Fibroblast of lung (primary cell): ENCODE results near the gene TGFBR3.

Source experiments
- EZH2 ChIP-seq: IDR thresholded peaks from 2 replicates; pipeline ENCODE4 v1.5.1; 2012; ENCODE audit warnings: low read length, control low read depth, mild to moderate bottlenecking; ENCODE audit errors: missing control alignments
- TF ChIP-seq, protein P1 (sequence below), 2 donors: IDR thresholded peaks in 1 of 2; conservative IDR thresholded peaks in 1 of 2; 1 replicate in 1 of 2; 2 replicates in 1 of 2; pipeline ENCODE4 v1.5.1; 2011 to 2012; ENCODE audit warnings: low read length in 2 of 2, control low read depth in 1 of 2, inconsistent platforms in 1 of 2, low read depth in 1 of 2, mild to moderate bottlenecking in 1 of 2

DNA sequence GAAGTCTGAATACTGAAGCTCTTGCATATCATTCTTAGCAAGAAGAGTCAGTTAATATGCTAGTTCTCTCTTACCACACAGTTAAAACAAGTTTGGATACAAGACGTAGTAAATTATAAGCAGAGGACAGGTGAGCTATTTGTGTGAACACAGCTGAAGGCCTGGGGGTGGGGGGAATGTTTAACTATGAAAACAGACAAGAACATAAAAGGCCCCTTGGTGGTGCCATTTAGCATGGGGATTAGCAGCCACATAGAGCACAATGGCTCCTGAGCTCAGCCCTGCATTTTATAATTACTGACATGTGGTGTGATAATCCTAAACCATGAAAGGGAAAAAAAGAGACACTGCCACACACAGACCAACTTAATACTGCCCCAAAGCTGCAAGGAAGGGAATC, 94.8 kb downstream of the TGFBR3 start:
- TF ChIP-seq, protein P1, sequence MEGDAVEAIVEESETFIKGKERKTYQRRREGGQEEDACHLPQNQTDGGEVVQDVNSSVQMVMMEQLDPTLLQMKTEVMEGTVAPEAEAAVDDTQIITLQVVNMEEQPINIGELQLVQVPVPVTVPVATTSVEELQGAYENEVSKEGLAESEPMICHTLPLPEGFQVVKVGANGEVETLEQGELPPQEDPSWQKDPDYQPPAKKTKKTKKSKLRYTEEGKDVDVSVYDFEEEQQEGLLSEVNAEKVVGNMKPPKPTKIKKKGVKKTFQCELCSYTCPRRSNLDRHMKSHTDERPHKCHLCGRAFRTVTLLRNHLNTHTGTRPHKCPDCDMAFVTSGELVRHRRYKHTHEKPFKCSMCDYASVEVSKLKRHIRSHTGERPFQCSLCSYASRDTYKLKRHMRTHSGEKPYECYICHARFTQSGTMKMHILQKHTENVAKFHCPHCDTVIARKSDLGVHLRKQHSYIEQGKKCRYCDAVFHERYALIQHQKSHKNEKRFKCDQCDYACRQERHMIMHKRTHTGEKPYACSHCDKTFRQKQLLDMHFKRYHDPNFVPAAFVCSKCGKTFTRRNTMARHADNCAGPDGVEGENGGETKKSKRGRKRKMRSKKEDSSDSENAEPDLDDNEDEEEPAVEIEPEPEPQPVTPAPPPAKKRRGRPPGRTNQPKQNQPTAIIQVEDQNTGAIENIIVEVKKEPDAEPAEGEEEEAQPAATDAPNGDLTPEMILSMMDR (conservative IDR thresholded peaks at IDR 0.05 in 1 of 2, IDR thresholded peaks at IDR 0.05 in 1 of 2; ENCODE audit: low read depth in 1 of 2, low read length in 2 of 2): no peak
- no peak for TF ChIP-seq EZH2
